ENCODE measurements around the gene TBCC.

Gene TBCC

GRCh38 chr6:42766163-42766670 lies 20.3 kb upstream of the TBCC start:
- Histone ChIP-seq H3K79me2 (ENCODE audit: insufficient read depth, low read length) (no peaks in the 10 kb centered on the region), H3F3A (ENCODE audit: insufficient read depth, low read length) (no peaks in the 10 kb centered on the region), H3K4me3 (ENCODE audit: low read depth, low read length, poor library complexity, severe bottlenecking) (no peak overlapping the region), H2AFZ (ENCODE audit: low read length) (no peak overlapping the region), H3K4me1 (ENCODE audit: insufficient read depth, low read length, severe bottlenecking) (peaks cover 8% of the 10 kb centered on the region), H3K27me3 (ENCODE audit: insufficient read depth, low read length) (no peaks in the 10 kb centered on the region), H3K9me2 (ENCODE audit: low read depth, low read length) (no peaks in the 10 kb centered on the region), H3K36me3 (ENCODE audit: insufficient read depth, low read length) (no peaks in the 10 kb centered on the region), H3K4me2 (ENCODE audit: low read length) (no peak overlapping the region), H3K9me3 (ENCODE audit: low read length) (no peaks in the 10 kb centered on the region), H3K27ac (ENCODE audit: low read depth, low read length, poor library complexity, severe bottlenecking) (no peak overlapping the region), H4K20me1 (ENCODE audit: insufficient read depth, low read length) (no peaks in the 10 kb centered on the region), H3K9ac (ENCODE audit: low read length) (no peak overlapping the region)
- TF ChIP-seq CTCF (IDR thresholded peaks at IDR 0.05; ENCODE audit: low read length) (no peak), EZH2 (IDR thresholded peaks at IDR 0.05; ENCODE audit: borderline replicate concordance, low read length) (no peak)

- Histone ChIP-seq H3K9ac (ENCODE audit: low read length) (no peak overlapping the region), H3K4me2 (ENCODE audit: low read length) (no peak overlapping the region), H3K27ac (ENCODE audit: low read depth, low read length, poor library complexity, severe bottlenecking) (no peak overlapping the region), H3K4me3 (ENCODE audit: low read depth, low read length, poor library complexity, severe bottlenecking) (no peak overlapping the region), H3K9me2 (ENCODE audit: low read depth, low read length) (no peaks in the 10 kb centered on the region), H4K20me1 (ENCODE audit: insufficient read depth, low read length) (no peaks in the 10 kb centered on the region), H3K9me3 (ENCODE audit: low read length) (no peaks in the 10 kb centered on the region), H3K4me1 (ENCODE audit: insufficient read depth, low read length, severe bottlenecking) (no peaks in the 10 kb centered on the region), H3K79me2 (ENCODE audit: insufficient read depth, low read length) (no peaks in the 10 kb centered on the region), H3K36me3 (ENCODE audit: insufficient read depth, low read length) (no peaks in the 10 kb centered on the region), H3K27me3 (ENCODE audit: insufficient read depth, low read length) (no peaks in the 10 kb centered on the region), H2AFZ (ENCODE audit: low read length) (no peak overlapping the region), H3F3A (ENCODE audit: insufficient read depth, low read length) (no peaks in the 10 kb centered on the region)
- TF ChIP-seq CTCF (IDR thresholded peaks at IDR 0.05; ENCODE audit: low read length): no peak
- TF ChIP-seq EZH2 (IDR thresholded peaks at IDR 0.05; ENCODE audit: borderline replicate concordance, low read length): no peak
Measured at GRCh38 chr6:42764911-42765648, 19.2 kb upstream of the TBCC start.

- Histone ChIP-seq H3K79me2 (ENCODE audit: insufficient read depth, low read length) (no peaks in the 10 kb centered on the region), H3K4me2 (ENCODE audit: low read length) (no peak overlapping the region), H3K27me3 (ENCODE audit: insufficient read depth, low read length) (no peaks in the 10 kb centered on the region), H3K4me1 (ENCODE audit: insufficient read depth, low read length, severe bottlenecking) (peaks cover 1% of the 10 kb centered on the region), H3K36me3 (ENCODE audit: insufficient read depth, low read length) (peaks cover 4% of the 10 kb centered on the region; the same call in 1 of the 2 replicates), H3K9ac (ENCODE audit: low read length) (no peak overlapping the region), H3K9me3 (ENCODE audit: low read length) (no peaks in the 10 kb centered on the region), H4K20me1 (ENCODE audit: insufficient read depth, low read length) (no peaks in the 10 kb centered on the region), H3K4me3 (ENCODE audit: low read depth, low read length, poor library complexity, severe bottlenecking) (no peak overlapping the region), H2AFZ (ENCODE audit: low read length) (no peak overlapping the region), H3F3A (ENCODE audit: insufficient read depth, low read length) (no peaks in the 10 kb centered on the region), H3K27ac (ENCODE audit: low read depth, low read length, poor library complexity, severe bottlenecking) (no peak overlapping the region), H3K9me2 (ENCODE audit: low read depth, low read length) (no peaks in the 10 kb centered on the region)
- TF ChIP-seq CTCF (IDR thresholded peaks at IDR 0.05; ENCODE audit: low read length): no peak
- no peak for TF ChIP-seq EZH2 (IDR thresholded peaks at IDR 0.05; ENCODE audit: borderline replicate concordance, low read length)
Measured at GRCh38 chr6:42762950-42763349, 17.0 kb upstream of the TBCC start.

Data from OCI-LY1 (cell line).